GM20431 (cell line): ENCODE data around the gene REC8.
"Not testable (repeated sequence)": the region's sequence is repeated elsewhere in the genome, so short reads cannot be mapped to it uniquely, and the experiment has no call there.

Source experiments
- in situ Hi-C: fragments of 300-500 bp; cut with MseI, MboI; formaldehyde crosslinking; loops from one replicate; pipeline ENCODE4 v1.15.0; 2020; ENCODE audit warnings: low sequenced_read_pairs; ENCODE audit not compliant: unreplicated experiment

Gene REC8

GRCh38 chr14:24198814-24199524 lies 27.1 kb downstream of the REC8 start:
- in situ Hi-C loops: no loop called here

DNA sequence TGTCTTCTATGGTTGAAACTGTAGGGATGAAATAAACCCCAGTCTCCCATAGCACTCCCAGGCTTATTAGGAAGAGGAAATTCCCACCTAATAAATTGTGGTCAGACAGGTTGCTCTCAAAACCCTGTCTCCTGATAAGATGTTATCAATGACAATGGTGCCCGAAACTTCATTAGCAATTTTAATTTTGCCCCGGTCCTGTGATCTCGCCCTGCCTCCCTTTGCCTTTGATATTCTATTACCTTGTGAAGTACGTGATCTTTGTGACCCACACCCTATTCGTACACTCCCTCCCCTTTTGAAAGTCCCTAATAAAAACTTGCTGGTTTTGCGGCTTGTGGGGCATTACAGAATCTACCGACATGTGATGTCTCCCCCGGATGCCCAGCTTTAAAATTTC lies 30.7 kb downstream of the REC8 start:
- in situ Hi-C loops: not testable (repeated sequence)

DNA sequence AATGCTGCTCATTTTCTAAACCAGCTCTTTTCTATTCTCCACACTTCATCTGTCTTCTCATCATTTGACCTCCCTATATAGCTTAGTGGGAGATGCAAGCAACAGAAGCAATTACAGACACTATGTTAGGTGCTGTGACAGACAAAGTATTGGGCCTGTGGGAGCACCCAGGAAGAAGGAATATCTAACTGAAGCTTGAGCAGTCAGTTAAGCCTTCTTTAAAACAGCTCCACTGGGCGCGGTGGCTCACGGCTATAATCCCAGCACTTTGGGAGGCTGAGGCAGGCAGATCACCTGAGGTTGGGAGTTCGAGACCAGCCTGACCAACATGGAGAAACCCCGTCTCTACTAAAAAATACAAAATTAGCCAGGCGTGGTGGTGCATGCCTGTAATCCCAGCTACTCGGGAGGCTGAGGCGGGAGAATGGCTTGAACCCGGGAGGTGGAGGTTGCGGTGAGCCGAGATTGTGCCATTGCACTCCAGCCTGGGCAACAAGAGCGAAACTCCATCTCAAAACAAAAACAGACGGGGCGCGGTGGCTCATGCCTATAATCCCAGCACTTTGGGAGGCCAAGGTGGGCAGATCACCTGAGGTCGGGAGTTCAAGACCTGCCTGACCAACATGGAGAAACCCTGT lies 31.5 kb downstream of the REC8 start:
- in situ Hi-C loops: not testable (repeated sequence)

- in situ Hi-C loops: no loop called here
Observed at GRCh38 chr14:24204163-24205146, 32.6 kb downstream of the REC8 start.

- in situ Hi-C loops: no loop called here
Observed at GRCh38 chr14:24206260-24207103, 34.6 kb downstream of the REC8 start.

DNA sequence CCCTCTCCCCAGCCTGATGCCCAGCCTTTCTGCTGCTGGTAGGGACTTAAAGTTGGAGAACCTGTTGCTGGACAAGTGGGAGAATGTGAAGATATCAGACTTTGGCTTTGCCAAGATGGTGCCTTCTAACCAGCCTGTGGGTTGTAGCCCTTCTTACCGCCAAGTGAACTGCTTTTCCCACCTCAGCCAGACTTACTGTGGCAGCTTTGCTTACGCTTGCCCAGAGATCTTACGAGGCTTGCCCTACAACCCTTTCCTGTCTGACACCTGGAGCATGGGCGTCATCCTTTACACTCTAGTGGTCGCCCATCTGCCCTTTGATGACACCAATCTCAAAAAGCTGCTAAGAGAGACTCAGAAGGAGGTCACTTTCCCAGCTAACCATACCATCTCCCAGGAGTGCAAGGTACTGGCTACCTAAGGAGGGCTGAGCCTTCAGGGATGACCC lies 35.2 kb downstream of the REC8 start:
- in situ Hi-C loops: no loop called here

DNA sequence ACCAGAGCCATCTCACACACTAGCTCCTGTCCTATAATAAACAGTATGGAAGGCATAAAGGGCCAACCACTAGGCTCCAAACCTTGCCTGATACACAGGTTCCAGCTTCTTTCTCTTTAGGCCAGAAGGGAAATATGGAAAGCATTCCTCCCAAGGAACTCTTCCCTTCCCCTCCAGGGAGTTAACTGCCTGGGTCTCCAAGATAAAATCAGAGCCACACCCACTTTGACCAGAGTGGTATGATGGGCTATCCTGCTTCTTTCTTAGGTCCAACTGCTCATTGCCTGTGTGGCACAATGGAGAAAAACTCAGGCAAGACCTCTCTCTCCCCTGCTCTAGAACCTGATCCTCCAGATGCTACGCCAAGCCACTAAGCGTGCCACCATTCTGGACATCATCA lies 35.7 kb downstream of the REC8 start:
- in situ Hi-C loops: no loop called here

- in situ Hi-C loops: no loop called here
Observed at GRCh38 chr14:24211311-24211710, 39.4 kb downstream of the REC8 start.

DNA sequence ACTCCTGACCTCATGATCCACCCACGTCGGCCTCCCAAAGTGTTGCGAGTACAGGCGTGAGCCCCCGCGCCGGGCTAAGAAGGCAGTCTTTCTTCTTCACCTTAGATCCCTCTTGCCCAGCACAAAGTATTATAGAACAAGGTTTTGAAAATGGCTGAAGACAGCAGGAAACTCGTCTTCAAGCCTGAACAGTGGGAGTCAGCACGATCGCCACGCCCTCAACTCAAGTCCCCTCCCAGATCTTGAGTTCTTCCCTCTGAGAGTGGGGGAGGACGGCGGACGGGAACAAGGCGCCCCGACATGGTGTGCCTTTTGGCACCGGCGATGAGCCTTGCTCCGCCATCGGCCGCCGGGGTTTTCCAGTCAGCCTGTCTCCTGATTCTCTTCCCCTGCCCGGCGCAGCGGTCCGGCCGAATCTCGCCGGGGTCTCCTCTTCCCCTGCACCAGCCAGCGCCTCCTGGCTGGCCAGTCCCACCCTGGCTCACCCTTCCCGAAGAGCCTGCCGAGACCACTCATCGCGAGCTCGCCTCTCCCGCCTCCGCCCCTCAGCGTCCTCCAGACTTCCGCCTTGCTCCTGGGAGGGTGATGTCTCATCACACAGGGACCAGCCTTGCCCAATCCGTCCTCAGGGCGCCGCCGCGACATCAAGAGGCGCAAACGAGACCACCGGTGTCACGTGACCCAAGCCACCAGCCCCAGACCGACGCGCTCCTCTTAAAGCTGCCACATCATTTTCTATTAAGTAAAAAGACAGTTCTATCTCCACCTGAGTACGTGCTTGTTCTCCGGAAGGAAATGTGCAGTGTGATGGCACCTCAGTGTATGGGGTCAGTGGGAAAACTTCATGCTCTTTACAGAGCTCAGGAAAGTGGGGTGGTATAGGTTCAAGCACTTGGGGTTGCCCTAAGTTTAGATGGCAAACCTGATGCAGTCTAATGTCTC lies 41.3 kb downstream of the REC8 start, which contains the start of gene CHMP4A:
CHMP4A (minus strand) TSS at position 565 of the 942 bp plus-strand sequence; CDS start at position 516, 49 bp downstream.
- in situ Hi-C loops: no loop called here

DNA sequence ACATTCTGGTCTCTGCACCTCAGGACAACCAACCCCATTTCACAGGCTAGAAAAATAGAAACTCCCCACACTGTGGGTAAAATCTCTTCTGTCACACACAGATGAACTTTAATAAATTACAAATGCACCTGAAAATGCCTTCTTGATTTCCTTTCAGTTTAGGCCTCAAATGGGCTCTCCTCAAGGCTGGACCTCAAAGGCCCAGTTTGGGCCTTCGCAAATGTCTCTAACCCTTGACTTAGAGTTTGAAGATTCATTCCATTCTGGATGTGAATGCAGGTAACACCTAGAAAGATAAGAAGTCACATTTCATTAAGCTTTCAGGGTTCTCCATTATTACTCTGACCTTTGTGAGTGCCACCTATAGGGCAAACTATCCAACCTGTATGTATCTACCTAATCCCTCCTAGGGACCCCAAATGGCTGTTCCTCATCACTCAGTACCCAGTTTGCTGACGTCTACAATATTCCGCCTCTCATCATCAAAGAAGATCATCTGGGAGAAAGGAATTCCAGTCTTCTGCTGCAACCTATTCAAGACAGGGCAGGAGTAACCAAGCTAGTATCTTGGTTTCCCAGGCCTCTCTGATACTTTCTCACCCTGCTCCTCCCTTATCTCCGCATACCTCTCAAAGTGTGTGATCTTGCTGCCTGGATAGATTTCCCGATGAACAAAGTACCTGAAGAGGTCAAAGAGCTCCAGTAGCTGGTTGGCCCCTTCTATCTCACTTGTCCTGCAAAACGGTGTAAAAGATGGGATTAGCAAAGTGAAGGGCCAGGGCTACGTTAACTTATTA lies 42.2 kb downstream of the REC8 start:
- in situ Hi-C loops: no loop called here

GRCh38 chr14:24215495-24216344 lies 43.8 kb downstream of the REC8 start, which contains the start of gene MDP1:
TSS of gene MDP1 (minus strand) at chr14:24216066. CDS start at chr14:24215955, 111 bp downstream.
- in situ Hi-C loops: no loop called here

DNA sequence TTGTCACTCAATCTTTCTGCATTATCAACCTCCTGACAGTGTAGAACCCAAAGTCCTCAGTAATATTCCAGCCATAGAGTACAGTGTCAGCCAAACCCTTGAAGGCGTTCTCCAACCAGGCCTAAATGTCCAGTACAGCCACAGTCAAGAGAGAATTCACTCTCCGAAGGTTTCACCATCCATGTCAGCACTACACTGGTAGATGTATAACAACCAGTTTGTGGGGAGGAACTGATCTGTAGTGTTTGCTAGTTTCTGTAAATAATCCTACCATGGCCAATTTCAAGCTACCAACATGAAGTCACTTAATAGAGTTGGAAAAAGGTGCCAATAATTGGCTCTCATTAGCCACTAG lies 44.4 kb downstream of the REC8 start:
- in situ Hi-C loops: no loop called here

GRCh38 chr14:24216876-24217275 lies 45.0 kb downstream of the REC8 start:
- in situ Hi-C loops: not testable (repeated sequence)

DNA sequence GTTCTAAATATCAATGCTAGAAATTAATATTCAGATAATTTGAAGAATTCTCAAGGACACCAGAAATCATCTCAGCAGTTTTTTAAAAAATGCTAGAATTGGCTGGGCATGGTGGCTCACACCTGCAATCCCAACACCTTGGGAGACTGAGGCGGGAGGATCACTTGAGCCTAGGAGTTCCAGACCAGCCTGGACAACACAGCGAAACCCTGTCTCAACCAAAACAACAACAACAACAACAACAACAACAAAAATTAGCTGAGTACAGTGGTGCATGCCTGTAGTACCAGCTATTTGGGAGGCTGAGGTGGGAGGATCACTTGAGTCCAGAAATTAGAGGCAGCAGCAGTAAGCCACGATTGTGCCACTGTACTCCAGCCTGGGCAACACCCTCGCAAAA lies 47.2 kb downstream of the REC8 start:
- in situ Hi-C loops: no loop called here

DNA sequence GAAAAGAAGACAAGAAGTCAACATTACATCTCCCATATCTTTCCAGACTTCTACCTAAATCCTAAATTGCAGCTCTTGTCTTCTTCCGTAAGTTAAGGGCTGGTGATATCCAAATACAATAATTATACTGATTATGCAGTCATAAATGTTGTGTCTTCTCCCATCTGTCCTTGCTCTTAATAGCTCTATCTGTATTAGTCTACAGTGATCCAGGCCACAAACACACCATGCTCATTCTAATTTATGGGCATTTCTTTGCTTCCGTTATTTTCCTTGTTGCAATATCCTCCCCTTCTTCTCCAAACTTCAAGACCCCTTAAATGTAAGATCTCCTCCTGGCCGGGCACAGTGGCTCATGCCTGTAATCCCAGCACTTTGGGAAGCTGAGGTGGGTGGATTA lies 47.6 kb downstream of the REC8 start:
- in situ Hi-C loops: no loop called here

DNA sequence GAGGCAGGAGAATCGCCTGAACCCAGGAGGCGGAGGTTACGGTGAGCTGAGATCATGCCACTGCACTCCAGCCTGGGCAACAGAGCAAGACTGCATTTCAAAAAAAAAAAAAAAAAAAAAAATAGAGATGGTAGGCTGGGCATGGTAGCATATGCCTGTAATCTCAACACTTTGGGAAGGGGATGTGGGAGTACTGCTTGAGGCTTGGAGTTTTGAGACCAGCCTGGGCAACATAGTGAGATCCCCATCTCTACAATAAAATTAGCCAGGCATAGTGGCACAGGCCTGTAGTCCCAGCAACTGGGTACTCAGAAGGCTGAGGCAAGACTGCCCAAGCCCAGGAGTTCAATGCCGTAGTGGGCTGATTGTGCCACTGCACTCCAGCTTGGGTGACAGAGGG lies 51.1 kb downstream of the REC8 start:
- in situ Hi-C loops: not testable (repeated sequence)

- in situ Hi-C loops: no loop called here
Observed at GRCh38 chr14:24224618-24225071, 52.8 kb downstream of the REC8 start.
